LNCAP (cell line): ENCODE data around the gene EFHC2.

Experiments used
- CTCF ChIP-seq: fragments of 450-650 bp; IDR thresholded peaks from 2 replicates; pipeline ENCODE4 v1.5.1; 2017; ENCODE audit warnings: mild to moderate bottlenecking

Gene EFHC2

DNA sequence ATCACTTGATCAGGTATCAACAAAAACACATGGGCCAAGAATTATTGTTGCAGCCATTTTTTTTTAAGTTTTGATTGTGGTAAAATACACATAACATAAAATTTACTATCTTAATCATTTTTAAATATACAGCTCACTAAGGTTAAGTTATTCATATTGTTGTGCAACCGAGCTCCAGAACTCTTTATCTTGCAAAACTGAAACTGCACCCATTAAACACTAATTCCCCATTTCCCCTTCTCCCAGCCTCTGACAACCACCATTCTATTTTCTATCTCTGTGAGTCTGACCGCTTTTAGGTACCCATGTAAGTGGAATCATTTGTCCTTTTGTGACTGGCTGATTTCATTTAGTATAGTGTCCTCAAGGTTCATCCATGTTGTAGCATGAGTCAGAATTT is 244.1 kb downstream of the EFHC2 start:
- TF ChIP-seq CTCF = no peak
